ENCODE results near the gene LRRC4B.
"Not testable (repeated sequence)": the region's sequence is repeated elsewhere in the genome, so short reads cannot be mapped to it uniquely, and the experiment has no call there.

The LRRC4B gene

DNA sequence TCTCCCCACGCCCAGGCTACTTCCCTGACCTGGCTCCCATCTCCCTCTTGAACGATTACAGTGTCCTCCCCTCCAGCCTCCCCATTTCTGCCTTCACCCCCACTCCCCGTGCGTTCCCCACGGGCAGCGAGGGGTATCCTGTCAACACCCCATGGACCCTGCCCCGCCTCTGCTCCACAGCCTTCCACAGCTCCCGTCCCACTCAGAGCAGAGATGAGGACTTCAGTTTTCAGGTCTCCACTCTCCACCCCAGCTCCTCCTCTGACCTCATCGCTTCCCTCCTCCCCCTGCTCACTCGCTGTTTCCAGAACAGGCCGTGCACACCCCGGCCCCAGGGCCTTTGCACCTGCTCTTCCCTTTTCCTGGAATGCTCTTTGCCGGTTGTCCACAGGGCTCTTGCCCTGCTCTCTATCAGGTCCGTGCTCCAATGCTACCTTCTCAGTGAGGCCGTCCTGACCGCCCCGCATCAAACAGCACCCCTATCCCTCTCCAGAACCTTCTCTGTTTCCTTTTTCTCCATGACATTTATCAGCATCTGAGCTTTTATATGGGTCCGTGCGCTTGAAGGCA is 15.0 kb downstream of the LRRC4B start:
- DNase-seq (ENCODE audit: low read depth) = no peak

- DNase-seq (ENCODE audit: low read depth) = no peak
Observed at GRCh38 chr19:50552540-50552939, 15.7 kb downstream of the LRRC4B start.

- no peak for DNase-seq (ENCODE audit: low read depth)
Observed at GRCh38 chr19:50551715-50552187, 16.5 kb downstream of the LRRC4B start.

GRCh38 chr19:50551034-50551714 is 17.1 kb downstream of the LRRC4B start:
- no peak for DNase-seq (ENCODE audit: low read depth)

DNA sequence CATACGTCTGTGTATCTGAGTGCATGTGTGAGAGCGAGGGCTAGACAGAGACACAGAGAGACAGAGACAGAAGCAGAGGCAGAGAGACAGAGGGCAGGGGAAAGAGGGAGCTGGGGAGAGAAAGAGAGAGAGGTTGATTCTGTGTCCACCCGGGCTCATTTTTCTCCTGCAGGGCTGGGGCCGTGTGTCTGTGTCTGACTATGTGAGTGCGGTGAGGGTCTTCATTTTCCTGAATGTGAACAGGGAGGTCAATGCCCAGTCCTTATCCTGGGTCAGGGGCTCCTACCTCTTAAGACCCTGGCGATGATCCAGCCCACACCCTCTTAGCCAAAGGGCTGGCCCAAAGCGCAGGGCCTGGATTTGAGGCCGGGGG is 17.7 kb downstream of the LRRC4B start:
- no peak for DNase-seq (ENCODE audit: low read depth)

DNA sequence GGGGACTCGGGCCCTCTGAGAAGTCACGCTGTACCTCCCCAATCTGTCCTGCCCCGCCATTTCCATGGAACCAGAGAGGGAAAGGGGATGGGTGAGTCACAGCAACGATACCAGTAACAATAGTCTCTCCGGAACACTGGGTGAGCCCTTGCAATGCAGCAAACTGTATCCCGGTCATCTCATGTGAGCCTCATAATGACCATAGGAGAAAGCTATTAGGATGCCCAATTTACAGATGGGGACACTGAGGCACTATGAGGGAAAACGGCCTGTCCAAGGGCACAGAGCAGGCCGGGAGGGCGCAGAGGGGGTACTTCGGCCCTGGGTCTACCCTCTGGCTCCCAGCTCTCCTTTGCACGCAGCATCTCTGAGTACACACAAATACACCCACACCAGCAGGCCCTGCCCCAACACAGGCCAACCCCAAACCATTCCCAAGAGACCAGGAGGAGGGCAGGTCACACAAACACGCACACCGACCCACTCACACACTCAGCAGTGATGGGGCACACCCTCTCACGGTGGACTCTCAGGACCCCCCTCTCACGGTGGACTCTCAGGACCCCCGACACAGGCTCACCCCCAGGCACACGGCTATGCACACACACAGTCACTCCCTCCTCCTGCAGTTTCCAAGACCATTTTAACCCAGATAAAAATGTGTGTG is 18.2 kb downstream of the LRRC4B start:
- DNase-seq (ENCODE audit: low read depth) = no peak

DNA sequence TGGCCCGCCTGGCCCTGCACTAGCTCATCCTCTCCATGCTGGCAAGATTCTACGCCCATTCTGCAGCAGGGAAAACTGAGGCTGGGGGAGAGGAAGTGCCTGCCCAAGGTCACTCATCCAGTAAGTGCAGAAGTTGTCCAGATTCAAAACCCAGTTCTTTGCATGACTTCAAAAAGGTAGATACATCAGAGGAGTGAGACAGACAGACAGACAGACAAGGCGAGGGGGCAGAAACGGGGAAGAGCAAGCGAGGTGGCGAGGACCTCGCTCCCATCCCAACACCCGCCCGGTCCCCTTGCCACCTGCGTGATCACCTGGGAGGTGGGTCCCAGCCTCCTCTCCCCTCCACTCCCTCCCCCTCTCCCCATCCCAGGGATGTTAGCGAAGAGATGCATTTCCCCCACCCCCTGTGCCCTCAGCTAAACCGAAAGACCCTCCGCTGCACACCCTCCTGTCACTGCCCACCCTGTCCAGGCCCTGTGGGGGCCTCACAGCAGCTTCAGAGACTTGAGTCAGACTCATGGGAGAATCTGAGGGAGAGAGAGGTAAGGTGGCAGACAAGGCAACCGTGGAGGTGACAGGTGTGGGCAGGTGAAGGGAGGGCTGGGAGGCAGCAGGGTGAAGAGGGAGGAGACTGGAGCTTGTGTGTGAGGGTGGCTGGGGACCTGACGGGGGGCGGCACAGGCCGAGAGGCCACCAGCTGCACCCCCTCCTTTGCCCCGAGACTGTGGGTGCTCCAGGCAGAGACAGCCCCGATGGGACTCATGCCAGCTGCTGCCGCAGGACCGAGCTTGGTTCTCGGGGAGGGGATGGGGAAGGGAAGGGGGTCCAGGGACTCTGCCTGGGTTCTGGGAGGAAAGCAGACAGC is 18.9 kb downstream of the LRRC4B start:
- no peak for DNase-seq (ENCODE audit: low read depth)

GRCh38 chr19:50548191-50549058 is 19.8 kb downstream of the LRRC4B start:
- DNase-seq (ENCODE audit: low read depth) = no peak

- no peak for DNase-seq (ENCODE audit: low read depth)
Observed at GRCh38 chr19:50547385-50548190, 20.6 kb downstream of the LRRC4B start.

DNA sequence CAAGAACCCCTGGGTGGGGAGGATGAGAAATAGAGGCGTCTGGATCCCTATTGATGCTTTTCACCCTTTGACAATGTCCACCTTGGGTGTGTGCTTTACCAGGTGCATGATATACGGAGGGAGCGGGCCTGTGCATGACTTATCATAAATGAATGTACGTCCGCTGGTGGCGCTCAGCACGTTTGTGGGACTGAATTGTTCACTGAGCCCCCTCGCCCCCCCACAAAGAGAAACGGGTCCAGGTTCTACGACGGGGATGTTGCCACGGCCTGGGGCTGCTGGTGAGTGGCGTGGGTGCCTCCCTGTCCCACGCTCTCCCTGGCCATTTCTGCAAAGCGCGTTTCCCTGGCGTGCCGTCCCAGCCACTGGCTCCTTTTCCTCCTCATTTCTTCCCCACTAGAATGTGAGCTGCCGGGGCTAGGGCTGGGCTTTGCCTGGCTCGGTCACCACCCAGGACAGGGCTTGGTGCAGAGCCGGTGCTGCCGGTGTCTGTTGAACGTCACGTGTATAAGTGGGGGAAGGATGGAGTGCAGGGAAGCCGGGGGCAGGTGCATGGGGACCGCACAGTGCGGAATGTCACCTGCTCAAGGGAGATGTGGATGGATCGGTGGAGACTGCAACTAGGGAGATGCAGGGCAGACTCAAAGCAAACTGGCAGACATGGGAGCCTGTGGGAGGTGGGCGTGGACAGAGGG is 21.6 kb downstream of the LRRC4B start:
- no peak for DNase-seq (ENCODE audit: low read depth)

- DNase-seq (ENCODE audit: low read depth) = no peak
Observed at GRCh38 chr19:50542943-50543342, 25.3 kb downstream of the LRRC4B start.

GRCh38 chr19:50537769-50538230 is 30.4 kb downstream of the LRRC4B start:
- peak; percentile 33 for DNase-seq (ENCODE audit: low read depth)

DNA sequence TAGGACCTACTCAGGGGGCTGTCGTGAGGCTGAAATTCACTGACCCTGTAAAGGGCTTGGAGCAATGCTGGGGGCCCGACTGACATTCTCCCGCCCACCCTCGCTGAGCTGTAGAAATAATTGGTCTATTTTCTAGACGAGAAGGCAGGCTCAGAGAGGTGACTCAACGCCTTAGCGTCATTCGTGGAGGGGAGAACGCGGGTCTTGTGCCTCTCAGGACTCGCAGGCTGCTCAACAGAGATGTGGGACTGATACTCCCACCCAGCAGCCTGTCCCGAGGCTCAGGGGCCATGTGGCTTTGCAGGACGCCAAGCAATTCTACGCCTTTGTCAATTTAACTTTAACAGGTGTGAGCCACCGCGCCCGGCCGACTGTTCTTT is 30.9 kb downstream of the LRRC4B start:
- DNase-seq (ENCODE audit: low read depth) = no peak

GRCh38 chr19:50536662-50537305 is 31.5 kb downstream of the LRRC4B start:
- DNase-seq (ENCODE audit: low read depth) = no peak

DNA sequence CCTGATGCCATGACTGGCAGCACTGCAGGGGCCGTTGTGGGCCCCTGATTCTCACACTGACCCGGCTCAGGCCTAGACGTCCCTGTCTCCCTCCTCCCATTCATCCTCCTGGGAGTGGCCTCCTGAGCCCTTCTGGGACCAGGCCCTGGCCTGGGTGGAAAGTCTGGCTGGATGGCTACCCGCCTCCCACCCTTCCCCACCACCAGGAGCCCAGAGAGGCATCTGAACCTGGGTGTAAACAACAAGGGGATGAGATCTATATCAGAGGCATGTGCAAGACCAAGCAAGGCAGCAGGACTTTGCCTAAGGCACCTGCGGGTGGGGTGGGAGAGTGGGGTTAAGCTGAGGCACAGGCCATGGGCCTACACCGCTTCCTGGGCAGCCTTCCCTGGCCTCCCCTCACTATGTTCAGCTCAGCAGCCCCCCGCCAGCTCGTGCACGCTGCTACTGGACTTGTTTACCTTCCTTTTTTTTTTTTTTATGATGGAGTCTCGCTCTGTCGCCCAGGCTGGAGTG is 32.5 kb downstream of the LRRC4B start:
- no peak for DNase-seq (ENCODE audit: low read depth)

GRCh38 chr19:50534478-50534877 is 33.8 kb downstream of the LRRC4B start:
- DNase-seq (ENCODE audit: low read depth) = no peak

GRCh38 chr19:50532952-50533351 is 35.3 kb downstream of the LRRC4B start:
- DNase-seq (ENCODE audit: low read depth) = no peak

- no peak for DNase-seq (ENCODE audit: low read depth)
Observed at GRCh38 chr19:50531171-50531612, 37.0 kb downstream of the LRRC4B start.

GRCh38 chr19:50528052-50528451 is 40.2 kb downstream of the LRRC4B start:
- not testable (repeated sequence) for DNase-seq (ENCODE audit: low read depth)

Data from activated T-helper 9 cell treated with anti-CD3 and anti-CD28 coated beads, Interleukin-2, amount 50 U/mL, for 16 hours (primary cell).